H7 (cell line): ENCODE results near the gene ARL15. TPM values are rescaled to one million over a fixed set of nuclear protein-coding genes. Genes with fewer than 3 reads are reported as not detected.

Source experiments
- DNase-seq: peaks from one replicate; pipeline ENCODE4 v3.0.0; 2012
- H3K27me3 ChIP-seq: 2 replicates; pipeline ENCODE4 v1.6.0; 2011; ENCODE audit warnings: mild to moderate bottlenecking, low read length; ENCODE audit not compliant: control insufficient read depth, insufficient read depth
- H3K36me3 ChIP-seq: replicated peaks from 2 replicates; pipeline ENCODE4 v1.5.1; 2011; ENCODE audit warnings: low read length; ENCODE audit not compliant: control insufficient read depth, insufficient read depth
- H3K4me3 ChIP-seq: 2 replicates; pipeline ENCODE4 v1.5.1; 2011; ENCODE audit warnings: low read depth, mild to moderate bottlenecking, control low read depth, low read length, moderate library complexity; ENCODE audit not compliant: insufficient read depth
- total RNA-seq: library from RNA; depleted of rRNA; stranded (reverse); fragments of >200 nt; shearing (Covaris generic); gene quantifications from 2 replicates; pipeline ENCODE4 v1.2.3, GENCODE V29; 2014

The ARL15 gene
- total RNA-seq, 1 experiment from 2014 or later = 21.6 TPM

DNA sequence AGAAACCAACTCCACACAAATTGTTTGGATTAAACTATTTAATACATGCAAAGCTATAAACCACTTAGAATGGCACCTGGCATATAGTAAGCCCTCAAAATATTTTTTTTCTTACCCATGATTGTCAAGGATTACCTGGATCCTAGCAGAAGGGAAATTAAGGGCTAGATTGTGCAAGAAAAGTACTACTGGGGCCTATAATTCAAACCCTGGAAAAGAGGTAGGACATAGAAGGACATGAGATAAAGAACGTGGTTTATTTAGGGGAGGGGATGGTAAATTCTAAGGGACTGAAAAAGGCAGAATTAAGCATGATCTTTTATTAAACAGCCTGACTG is 14.9 kb upstream of the ARL15 start:
- DNase-seq = no peak
- no peaks in the 10 kb centered on the region for H3K36me3 ChIP-seq
- H3K4me3 ChIP-seq = no peak overlapping the region
- no peaks in the 10 kb centered on the region for H3K27me3 ChIP-seq

DNA sequence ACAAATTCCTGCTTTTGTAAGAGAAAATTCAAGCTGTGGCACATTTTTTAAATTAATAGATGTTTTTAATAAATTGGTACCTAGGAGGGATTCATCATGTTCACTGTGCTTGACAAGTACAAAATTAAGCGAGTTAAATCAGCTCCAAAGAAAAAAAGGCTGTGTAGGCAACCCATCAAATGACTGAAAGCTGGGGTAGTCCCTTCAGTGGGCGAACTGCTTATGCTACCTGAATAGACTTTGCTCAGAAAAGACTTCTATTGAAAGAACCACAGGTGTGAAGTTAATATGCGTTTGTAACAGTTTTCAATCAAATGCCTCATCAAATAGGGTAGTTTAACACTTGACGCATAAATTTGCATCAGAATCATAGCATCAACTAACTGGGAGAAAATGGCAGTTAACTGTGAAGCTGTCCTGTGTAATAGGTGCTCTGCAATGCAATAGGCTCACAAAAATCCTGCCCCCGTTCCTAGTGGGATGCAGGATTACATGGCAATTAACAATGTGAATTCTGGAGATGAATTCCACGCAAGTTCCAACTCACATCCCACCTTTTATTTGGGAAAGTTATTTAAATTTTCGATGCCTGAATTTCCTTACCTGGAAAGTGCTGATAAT is 14.4 kb upstream of the ARL15 start:
- H3K36me3 ChIP-seq = no peaks in the 10 kb centered on the region
- no peaks in the 10 kb centered on the region for H3K27me3 ChIP-seq
- H3K4me3 ChIP-seq = no peak overlapping the region
- DNase-seq = no peak

DNA sequence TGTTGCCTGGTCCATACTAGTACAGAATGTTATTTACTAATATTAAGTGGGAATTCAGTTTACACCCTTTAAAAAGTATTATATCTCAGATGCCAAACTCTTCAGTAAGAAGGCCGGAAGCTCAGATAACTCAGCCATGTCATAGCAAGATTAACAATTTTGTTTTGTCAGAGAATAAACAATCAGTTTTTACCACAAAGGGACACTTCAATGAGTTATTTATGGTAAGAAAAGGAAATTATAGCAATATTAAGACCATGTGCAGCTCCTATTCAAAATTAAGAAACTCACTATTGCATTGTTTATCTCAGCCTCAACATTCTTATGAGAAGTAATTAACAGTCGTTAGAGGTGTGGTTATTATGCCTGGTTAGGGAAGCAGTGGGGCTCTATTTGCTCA is 13.1 kb upstream of the ARL15 start:
- Histone ChIP-seq H3K36me3 (no peaks in the 10 kb centered on the region), H3K27me3 (no peaks in the 10 kb centered on the region), H3K4me3 (no peak overlapping the region)
- DNase-seq = no peak

- Histone ChIP-seq H3K36me3 (no peaks in the 10 kb centered on the region), H3K4me3 (no peak overlapping the region), H3K27me3 (no peaks in the 10 kb centered on the region)
- DNase-seq = no peak
Measured at GRCh38 chr5:54320256-54320655, 9.9 kb upstream of the ARL15 start.

GRCh38 chr5:54317511-54318260 is 7.3 kb upstream of the ARL15 start:
- Histone ChIP-seq H3K4me3 (no peak overlapping the region), H3K36me3 (no peaks in the 10 kb centered on the region), H3K27me3 (no peaks in the 10 kb centered on the region)
- no peak for DNase-seq

- no peak for DNase-seq
- no peaks in the 10 kb centered on the region for H3K27me3 ChIP-seq
- H3K36me3 ChIP-seq = no peaks in the 10 kb centered on the region
- H3K4me3 ChIP-seq = no peak overlapping the region
Measured at GRCh38 chr5:54315736-54316528, 5.6 kb upstream of the ARL15 start.

DNA sequence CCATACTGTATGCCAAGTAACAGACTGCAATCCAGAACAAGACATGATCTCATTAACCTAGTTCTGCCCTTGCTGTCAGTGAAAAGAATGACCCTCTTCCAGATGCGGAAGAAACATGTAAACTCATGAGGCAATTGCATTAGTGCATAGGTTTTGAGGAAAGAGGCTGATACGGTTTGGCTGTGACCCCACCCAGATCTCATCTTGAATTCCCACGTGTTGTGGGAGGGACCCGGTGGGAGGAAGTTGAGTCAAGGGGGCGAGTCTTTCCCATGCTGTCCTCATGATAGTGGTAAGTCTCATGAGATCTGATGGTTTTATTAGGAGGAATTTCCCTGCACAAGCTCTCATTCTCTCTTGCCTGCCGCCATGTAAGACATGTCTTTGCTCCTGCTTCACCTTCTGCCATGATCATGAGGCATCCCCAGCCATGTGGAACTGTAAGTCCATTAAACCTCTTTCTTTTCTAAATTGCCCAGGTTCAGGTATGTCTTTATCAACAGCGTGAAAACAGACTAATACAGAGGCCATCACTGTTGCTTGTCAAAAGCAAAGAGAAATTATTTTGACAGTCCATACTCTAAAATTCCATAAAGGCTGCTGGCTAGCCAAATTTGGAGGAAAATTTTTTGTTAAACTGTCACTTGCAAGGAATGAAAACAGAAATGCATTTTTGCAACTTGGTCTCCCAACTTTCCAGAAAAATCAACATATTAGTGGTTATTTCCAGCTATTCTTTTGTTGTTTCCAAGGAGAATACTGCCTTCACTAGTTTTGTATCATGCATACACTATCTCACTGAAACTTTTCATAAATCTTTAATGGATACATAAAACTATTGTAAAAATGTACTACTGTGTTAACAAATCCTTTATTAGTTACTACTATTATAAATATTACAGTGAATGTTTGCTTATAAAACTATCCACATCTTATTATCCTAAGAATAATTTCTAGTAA is 3.2 kb upstream of the ARL15 start:
- DNase-seq = no peak

DNA sequence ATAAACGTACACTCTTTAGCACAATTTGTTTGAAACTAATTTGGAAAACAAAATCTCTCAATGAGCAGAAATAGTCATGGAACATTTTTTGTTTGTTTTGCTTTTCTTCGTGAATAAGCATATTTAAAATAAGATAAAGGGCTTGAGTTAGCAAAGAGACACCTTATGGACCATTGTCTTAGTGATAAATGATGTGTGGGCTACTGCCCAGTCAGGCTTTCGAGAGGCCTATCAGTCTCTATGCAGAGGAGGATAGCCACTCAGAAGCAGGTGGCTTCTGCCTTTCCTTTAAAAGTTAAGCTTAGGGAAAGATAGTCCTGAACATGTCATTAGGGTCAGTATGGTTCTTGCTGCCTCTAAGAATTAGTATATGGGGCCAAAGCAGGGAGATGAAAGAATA is 2.1 kb upstream of the ARL15 start:
- H3K4me3 ChIP-seq = no peak overlapping the region
- no peaks in the 10 kb centered on the region for H3K36me3 ChIP-seq
- H3K27me3 ChIP-seq = no peaks in the 10 kb centered on the region
- no peak for DNase-seq

More for the DNA sequence above, 3.2 kb upstream of the ARL15 start:
- Histone ChIP-seq H3K27me3 (no peaks in the 10 kb centered on the region), H3K36me3 (no peaks in the 10 kb centered on the region), H3K4me3 (no peak overlapping the region)

DNA sequence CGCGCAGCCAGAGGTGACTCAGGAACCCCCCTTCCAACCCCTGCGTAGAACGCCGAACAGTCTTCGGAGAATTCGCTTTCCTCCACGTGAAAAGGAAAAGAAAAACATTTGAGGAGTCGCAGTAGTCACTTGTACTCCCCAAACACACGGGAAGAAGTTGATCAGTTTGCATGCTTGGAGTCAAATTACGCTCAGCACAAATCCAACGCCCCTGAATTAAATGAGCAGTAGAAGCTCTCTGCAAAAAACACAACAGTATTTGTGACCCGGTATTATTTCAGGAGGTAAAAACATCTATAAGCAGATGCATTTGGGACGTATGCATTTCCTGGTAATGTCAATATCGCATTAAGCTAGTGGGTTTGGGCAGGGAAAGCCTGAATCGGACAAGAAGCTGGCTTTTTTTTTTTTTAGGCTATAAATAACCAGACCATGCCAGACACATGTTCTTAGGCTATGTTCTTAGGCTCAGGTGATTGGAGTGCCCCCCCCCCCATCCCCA is 854 bp upstream of the ARL15 start:
- no peaks in the 10 kb centered on the region for H3K36me3 ChIP-seq
- H3K4me3 ChIP-seq = peak overlapping the region; percentile 60
- peak; percentile 24 for DNase-seq
- H3K27me3 ChIP-seq = no peaks in the 10 kb centered on the region

- Histone ChIP-seq H3K4me3 (peak overlapping the region; percentile 60), H3K27me3 (no peaks in the 10 kb centered on the region), H3K36me3 (no peaks in the 10 kb centered on the region)
- peak; percentile 71 for DNase-seq
Measured at GRCh38 chr5:54309691-54310432, 511 bp downstream of the ARL15 start.

DNA sequence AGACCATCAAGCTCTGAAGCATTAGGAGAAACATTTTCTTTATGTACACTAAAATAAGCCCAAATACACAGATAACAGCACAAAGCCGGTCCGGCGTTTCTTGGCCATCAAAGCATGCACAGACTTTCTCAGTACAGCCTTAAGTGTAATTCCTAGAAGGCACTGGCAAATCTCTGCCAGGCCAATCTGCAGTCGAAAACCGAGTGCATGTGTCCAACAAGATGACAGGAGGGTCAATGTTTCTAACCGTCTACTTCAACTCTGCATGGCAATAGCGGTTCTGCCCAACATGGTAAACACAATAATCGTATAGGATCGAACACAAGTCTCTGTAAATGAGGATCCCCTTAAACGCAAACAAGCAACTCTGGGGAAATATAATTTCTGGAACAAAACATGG is 1.1 kb downstream of the ARL15 start:
- Histone ChIP-seq H3K36me3 (no peaks in the 10 kb centered on the region), H3K27me3 (no peaks in the 10 kb centered on the region), H3K4me3 (peak overlapping the region; percentile 60)
- DNase-seq = no peak

DNA sequence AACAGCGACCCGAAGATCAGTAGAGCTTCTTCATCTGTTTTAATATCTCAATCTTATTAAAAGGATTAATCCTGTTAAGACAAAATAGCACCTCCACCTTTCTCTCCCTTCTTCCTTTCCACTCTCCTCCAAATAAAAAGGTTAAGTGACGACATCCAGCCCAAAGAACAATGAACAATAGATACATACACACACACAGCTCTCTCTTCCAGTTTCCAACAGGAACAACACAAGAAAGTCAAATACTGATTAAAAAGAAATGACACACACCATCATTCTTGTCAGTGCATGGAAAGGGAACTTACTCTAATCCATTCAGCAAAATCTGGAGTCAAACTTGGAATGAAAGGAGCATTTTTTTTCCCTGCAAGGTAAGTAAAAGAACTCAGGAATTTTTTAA is 2.8 kb downstream of the ARL15 start:
- DNase-seq = no peak
- H3K27me3 ChIP-seq = no peaks in the 10 kb centered on the region
- no peak overlapping the region for H3K4me3 ChIP-seq
- H3K36me3 ChIP-seq = no peaks in the 10 kb centered on the region

GRCh38 chr5:54306893-54307292 is 3.5 kb downstream of the ARL15 start:
- DNase-seq = no peak
- H3K36me3 ChIP-seq = no peaks in the 10 kb centered on the region

More at GRCh38 chr5:54306893-54307292, 3.5 kb downstream of the ARL15 start:
- no peaks in the 10 kb centered on the region for H3K27me3 ChIP-seq
- no peak overlapping the region for H3K4me3 ChIP-seq
